GM18519 (cell line): ENCODE results near the gene DIP2A.
"Not testable (repeated sequence)": the region's sequence is repeated elsewhere in the genome, so short reads cannot be mapped to it uniquely, and the experiment has no call there.

Source experiments
- ATAC-seq: cut with Tn5 transposase; IDR thresholded peaks from one replicate; pipeline ENCODE4 v1.9.1; 2021; ENCODE audit warnings: mild to moderate bottlenecking, moderate library complexity; ENCODE audit not compliant: unreplicated experiment, low FRiP score

The DIP2A gene

DNA sequence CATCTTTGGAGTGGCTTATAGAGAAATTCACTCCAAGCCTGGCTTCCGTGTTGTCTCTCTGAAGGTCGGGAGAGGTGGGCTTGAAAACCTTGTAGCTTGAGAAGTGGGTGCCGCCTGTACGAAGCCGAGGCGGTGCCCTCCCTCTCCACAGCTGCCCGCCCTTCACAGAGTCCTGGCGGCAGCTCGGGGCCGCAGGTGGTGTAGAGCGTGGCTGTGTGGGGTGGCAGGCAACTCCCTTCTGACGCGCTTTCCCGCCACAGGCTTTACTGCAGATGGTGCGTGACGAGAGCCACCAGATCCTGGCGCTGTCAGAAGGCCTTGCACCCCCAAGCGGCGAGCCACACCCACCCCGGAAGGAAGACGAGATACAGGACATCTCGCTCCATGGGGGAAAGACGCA is 33.1 kb upstream of the DIP2A start:
- no peak for ATAC-seq

DNA sequence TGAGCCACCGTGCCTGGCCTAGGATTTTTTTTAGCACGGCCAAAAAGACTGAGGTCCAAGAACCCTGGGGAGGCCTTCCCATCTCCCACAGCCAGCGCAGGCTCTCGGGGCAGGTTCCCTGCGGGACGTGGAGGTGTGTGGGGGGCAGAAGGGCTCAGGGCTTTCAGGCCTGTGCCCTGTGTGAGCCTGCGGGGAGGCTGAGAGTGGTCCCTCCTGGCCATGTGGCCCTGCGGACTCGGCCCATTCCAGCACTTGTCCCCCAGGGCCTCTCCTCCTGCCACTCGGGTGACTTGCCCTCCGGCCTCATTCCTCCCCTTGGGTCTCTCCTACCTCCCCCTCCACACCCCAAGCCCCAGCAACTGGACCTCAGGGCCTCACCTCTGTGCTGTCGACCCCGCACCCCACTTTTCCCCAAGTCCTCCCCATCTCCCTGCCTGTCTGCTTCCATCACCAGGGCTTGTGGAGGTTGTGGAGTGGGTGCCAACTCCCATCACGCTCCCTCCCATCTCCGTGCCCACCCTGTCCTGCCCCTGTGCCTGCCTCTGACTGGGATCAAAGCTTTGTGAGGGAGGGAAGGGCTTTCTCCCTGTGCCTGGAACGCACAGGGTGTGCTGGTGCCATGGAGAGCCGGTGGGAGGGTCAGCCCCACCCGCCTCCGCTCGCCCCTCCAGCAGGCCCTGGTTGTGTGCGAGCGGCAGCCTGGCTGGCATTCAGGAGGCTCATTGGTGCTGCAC is 32.2 kb upstream of the DIP2A start:
- ATAC-seq = no peak

DNA sequence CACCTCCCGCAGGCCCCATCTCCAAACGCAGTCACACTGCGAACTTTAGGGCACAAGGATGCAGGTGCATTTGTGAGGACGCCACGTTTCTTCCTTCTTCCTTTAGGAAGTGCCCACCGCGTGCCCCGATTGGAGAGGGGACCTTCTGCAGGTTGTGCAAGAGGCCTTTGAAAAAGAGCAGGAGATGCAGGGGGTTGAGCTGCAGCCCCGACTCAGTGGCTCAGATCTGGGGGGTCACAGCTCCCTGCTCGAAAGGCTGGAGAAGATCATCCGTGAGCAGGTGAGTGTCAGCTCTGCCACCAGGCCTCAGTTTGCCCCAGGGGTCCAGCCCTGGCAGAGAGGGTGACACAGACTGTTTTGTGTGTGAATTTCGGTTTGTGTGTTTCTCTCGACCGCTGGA is 31.2 kb upstream of the DIP2A start:
- ATAC-seq = no peak

DNA sequence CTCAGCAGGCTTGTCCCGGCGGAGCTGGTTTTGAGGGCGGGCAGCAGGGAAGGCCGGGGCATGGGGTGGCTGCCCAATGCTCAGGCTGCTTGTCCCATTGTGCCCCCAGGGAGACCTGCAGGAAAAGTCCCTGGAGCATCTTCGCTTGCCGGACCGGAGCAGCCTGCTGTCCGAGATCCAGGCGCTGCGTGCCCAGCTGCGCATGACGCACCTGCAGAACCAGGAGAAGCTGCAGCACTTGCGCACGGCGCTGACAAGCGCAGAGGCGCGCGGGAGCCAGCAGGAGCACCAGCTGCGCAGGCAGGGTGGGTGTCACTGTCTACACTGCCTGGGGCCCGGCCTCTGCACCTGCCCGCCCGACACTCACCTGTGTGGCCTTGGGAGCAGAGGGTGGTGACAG is 30.4 kb upstream of the DIP2A start:
- ATAC-seq = no peak

DNA sequence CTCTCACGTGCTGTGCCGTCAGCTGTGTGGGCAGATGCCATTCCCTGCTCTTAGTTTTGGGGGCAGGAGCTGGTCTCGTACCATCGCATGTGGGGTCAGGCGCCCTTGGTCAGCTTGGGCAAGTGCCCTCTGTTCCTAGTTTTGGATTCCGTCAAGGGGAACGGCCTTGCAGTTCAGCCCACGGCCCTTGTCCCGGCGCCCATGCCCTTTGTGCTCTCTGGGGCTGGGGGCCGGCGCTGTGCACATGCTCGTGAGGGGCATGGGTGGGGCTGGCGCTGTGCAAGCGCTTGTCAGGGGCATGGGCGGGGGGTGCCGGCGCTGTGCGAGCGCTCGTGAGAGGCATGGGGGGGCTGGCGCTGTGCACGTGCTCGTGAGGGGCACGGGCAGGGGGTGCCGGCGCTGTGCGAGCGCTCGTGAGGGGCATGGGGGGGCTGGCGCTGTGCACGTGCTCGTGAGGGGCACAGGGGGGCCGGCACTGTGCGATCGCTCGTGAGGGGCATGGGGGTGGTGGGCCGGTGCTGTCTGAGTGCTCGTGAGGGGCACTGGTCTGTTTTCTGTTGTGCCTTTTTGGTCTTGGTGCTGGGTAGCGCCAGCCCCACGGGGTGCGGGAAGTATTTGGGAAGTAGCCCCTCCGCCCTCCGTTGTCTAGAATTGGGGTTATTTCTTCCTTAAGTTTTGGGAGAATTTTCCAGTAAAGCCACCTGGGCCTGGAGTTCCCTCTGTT is 29.5 kb upstream of the DIP2A start:
- no peak for ATAC-seq

DNA sequence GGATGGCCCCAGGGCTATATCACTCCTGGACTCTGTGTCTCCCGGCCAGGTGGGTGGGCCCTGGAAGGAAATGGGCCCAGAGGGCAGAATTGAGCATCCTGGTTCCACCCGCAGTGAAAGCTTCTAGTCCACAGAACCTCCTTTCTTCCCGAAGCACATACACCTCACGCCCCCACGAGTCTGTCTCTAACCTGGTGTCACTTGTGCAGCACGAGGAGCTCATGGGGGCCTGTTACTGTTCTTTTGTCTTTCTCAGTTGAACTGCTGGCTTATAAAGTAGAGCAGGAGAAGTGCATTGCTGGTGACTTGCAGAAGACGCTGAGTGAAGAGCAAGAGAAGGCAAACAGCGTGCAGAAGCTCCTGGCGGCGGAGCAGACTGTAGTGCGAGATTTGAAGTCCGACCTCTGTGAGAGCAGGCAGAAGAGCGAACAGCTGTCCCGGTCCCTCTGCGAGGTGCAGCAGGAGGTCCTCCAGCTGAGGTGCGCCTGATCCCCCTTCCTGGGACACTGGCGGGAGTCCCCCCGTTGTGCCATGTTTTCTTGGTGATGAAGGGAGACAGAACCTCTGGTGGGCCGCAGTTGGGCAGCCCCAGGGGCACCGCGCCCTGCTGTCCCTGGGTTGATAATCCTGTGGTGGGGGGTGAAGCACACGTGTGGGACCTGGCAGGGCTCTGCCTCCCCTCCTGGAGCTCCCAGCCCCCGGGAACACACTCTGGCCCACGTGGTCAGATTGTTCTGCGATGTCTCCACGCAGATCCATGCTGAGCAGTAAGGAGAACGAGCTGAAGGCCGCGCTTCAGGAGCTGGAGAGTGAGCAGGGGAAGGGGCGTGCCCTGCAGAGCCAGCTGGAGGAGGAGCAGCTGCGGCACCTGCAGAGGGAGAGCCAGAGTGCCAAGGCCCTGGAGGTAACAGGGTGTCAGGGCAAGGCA is 28.7 kb upstream of the DIP2A start:
- no peak for ATAC-seq

DNA sequence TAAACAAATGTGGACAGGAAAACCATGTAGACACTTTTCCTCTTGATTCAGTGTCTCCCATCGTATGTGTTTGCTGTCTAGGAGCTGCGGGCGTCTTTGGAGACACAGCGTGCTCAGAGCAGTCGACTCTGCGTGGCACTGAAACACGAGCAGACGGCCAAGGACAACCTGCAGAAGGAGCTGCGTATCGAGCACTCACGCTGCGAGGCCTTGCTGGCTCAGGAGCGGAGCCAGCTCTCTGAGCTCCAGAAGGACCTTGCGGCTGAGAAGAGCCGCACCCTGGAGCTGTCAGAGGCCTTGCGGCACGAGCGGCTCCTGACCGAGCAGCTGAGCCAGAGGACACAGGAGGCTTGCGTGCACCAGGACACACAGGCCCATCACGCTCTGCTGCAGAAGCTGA is 27.2 kb upstream of the DIP2A start:
- no peak for ATAC-seq

DNA sequence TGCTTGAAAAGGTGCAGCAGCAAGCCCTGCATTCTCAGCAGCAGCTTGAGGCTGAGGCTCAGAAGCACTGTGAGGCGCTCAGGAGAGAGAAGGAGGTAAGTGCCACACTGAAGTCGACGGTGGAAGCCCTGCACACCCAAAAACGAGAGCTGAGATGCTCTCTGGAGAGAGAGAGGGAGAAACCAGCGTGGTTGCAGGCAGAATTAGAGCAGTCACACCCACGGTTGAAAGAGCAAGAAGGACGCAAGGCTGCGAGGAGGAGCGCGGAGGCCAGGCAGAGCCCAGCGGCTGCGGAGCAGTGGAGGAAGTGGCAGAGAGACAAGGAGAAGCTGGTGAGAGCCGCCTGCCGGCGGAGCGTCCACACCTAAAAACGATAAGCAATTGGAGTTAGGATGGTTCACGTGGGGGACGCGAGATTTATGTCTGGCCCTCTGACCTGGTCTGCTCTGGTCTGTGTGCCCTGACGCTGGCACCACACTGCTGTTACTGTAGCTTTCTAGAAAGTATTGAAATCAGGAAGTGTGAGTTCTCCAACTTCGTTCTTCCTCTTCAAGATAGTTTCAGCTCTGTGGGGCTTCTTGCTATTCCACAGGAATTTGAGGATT is 26.7 kb upstream of the DIP2A start:
- ATAC-seq = no peak

DNA sequence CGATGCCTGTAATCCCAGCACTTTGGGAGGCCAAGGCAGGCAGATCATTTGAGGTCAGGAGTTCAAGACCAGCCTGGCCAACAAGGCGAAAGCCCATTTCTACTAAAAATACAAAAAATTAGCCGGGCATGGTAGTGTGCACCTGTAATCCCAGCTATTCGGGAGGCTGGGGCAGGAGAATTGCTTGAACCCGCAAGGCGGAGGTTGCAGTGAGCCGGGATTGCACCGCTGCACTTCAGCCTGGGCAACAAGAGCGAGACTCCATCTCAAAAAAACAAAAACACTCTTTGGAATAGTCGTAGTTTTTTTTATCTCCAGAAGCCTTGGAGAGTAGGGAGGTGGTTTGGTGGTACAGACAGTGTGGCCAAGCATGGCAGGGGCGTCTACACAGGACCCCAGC is 25.6 kb upstream of the DIP2A start:
- not testable (repeated sequence) for ATAC-seq

DNA sequence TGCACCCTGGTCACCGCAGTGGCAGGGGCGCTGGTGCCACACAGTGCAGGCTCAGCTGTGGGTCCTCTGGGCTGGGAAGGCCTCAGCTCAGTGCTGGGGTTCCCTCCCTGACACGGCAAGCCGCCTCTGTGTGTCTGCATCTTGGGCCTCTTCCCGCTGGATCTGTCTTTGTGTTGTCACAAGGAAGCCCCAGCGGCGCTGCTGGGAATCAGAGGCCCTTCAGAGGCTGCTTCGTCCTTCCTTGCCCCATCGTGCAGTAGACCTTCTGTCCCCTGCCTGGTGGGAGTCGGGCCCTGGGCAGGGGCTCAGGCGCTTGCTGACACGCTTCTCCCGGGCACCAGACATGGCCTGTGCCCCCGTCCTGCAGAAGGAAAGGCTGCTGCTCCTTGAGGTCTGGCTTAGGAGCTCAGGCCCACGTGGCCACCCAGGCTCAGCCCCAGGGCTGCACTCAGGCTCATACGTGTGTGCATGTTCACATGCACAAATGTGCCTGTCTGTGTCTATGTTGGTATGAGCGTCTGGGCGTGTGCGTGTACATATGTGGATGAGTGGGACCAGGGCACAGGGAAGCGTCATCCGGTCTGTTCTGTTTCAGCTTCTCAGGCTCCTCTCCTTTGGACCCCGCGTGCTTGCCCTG is 24.3 kb upstream of the DIP2A start:
- no peak for ATAC-seq

DNA sequence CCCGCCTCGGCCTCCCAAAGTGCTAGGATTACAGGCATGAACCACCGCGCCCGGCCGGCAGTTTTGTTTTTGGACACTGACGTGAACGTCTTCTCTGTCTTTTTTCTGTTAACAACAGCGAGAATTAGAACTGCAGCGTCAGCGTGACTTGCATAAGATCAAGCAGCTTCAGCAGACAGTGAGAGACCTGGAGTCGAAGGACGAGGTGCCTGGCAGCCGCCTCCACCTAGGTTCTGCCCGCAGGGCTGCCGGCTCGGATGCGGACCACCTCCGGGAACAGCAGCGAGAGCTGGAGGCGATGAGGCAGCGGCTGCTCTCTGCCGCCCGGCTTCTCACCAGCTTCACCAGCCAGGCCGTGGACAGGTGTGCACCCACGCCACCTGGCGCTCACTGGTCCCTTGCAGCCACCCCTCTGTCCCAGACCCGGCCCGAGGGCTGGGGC is 22.9 kb upstream of the DIP2A start:
- ATAC-seq = no peak

DNA sequence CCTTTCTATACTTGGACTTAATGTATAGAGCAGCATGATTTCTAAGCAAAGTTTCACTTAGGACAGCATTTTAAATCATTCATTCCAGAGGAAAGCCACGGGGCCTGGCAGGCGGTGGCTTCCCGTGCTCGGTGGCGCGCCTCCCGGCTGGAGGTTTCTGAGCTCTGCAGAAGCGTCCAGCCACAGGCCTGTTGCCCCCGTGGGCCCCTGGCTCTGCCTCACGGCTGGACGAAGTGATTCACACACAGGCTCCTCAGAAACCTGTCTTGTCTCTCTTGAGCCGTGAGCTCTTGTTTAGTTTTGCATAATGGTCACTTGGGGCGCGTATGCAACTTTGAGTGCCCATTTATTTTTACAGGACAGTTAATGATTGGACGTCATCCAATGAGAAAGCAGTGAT is 22.1 kb upstream of the DIP2A start:
- no peak for ATAC-seq

DNA sequence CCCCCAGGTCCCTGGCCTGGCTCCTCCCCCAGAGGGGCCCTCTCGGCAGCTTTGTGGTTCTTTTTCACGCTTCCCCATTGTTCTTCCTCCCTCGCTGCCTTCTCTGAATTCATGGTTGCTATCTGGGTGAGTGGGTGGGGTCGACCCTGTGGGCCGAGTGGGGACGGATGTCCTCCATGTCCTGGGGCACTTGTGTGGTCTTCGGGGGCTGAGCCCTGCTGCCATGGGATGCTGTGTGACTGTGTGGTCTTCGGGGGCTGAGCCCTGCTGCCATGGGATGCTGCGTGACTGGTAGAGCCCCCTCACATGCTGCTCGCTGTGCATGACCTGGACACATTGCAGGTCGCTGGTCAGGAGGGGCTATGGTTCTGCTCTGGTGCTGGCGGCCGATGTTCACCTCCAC is 21.6 kb upstream of the DIP2A start:
- no peak for ATAC-seq

DNA sequence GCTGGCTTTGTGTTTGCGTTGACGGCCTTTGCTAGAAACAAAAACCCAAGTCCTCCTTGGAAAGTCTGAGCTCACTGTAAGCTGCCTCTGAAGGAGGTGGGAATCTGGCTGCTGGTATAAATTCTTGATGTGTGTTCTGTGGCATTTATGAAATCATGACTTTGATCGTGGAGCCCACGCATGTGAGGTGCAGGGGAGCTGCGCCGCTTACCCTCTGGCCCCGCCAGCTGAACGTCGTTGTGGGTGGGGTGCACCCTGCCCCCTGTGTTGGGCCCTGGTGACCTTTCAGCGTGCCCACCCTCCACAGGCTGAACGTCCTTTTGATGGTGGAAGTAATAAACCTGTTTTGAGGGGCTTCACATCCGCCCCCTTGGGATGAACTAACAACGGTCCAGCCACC is 21.2 kb upstream of the DIP2A start:
- no peak for ATAC-seq

DNA sequence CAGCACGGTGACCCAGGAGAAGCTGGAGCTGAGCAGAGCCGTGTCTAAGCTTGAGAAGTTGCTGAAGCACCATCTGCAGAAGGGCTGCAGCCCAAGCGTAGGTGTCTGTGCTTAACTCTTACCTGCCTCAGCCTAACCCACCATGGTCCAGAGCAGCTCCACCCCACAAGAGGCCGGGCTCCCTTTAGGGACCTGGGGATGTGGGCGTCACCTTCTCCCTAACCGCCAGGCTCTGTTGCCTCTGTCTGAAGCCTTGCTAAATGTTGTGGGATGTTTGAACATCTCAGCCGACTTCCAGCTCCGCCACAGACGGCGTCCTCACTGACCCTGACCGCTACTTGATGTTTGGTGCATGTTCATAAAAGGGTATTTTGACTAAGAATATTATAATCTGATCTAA is 20.4 kb upstream of the DIP2A start:
- ATAC-seq = no peak

DNA sequence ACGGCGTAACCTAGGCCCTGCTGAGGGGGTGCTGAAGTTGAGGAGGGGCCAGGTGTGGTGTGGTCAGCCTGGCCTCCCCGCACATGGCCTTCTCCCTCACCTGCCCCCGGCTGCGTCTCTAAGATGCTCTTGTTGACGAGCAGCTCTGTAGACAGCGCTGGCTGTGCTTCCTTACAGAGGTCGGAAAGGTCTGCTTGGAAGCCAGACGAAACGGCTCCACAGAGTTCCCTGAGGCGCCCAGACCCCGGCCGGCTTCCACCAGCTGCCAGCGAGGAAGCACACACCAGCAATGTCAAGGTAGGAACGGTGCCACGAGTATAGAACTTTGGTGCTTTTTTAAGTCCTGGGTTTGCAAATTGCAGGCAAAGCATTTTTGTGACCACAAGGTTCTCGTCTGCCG is 18.8 kb upstream of the DIP2A start:
- no peak for ATAC-seq

DNA sequence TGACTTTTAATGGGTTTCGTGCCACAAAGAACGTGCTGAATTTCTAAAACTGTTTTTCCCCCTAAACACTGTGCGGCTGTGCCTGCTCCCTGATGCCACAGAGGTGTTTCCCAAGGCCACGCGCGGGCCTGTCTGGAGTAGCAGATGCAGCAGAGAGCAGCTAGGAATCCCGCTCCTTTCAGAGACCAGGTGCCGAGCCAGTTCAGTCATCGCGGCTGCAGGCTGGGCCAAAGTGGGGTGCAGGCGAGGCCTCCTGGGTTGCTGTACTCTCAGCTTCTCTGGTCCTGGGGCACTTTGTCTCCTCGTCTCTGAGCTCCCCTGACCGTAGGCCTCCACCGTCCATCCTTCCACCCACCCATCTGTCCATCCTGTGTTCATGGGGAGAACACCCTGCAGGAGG is 17.4 kb upstream of the DIP2A start:
- ATAC-seq = no peak

DNA sequence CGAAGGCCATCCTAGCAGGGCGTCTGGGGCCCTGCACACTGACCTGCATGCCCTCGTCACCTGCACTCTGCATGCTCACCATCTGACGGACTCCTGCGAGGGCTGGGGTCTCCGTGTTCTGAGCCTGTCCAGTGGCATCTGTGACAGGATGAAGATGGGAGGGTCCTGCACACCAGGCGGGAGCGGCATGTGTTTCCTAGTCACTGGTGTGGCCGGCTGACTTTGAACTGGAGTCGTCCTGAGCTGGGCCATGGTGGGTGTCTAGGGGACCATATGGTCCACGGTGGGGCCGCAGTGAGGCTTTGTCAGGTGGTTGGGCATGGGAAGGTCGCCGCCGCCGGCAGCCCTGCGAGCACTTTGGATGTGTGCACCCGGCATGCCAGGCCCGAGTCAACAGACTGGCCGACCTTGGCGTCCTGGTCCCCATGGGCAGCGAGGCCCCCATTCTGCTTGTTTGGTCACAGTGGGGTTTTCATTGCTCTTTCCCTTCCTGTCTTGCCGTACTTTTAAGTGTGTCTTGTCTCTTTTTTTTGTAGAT is 16.7 kb upstream of the DIP2A start:
- ATAC-seq = no peak

DNA sequence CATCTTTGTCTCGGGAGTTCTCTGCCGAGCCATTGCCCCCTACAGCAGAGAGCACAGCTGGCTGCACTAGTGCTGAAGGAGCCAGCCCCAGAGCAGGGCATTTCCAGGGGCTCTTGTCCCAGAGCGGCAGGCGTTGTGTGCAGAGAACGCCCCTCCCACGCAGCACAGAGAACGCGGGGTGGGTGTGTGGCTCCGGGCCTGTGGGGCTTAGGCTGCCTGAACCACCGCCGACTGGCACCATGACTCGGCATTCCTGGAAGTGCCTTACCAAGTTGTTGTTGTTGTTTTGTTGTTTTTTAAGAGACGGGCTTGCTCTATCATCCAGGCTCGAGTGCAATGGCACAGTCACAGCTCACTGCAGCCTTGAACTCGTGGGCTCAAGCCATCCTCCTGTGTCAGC is 15.8 kb upstream of the DIP2A start:
- no peak for ATAC-seq

DNA sequence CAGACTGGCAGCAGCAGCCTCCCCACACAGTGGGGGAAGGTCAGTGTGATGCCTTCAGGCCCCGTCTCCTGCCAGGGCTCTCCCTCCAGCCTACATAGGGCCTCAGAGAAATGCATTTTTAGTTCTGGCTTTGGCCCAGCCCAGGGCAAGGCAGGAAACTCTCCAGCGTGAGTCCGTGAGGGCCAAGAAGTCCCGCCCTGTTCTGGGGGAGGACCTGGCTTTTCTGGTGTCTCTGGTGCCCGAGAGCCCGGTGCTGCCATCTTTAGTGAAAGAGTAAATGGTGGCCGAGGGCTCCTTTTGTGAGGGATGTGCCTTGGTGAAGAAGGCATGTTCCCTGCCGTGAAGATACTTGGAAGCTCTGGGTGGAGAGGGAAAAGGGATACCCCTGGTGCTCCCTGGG is 14.8 kb upstream of the DIP2A start:
- no peak for ATAC-seq
